NCI-H82 treated with DMSO at 0.1 percent for 48 hours (cell line): ENCODE measurements around the gene ARHGAP10.
"Not testable (repeated sequence)": the region's sequence is repeated elsewhere in the genome, so short reads cannot be mapped to it uniquely, and the experiment has no call there.

Source experiments
- DNase-seq: peaks from one replicate; lab custom pipeline; 2025; ENCODE audit not compliant: unreplicated experiment; lab: John Stamatoyannopoulos, UW

The ARHGAP10 gene

DNA sequence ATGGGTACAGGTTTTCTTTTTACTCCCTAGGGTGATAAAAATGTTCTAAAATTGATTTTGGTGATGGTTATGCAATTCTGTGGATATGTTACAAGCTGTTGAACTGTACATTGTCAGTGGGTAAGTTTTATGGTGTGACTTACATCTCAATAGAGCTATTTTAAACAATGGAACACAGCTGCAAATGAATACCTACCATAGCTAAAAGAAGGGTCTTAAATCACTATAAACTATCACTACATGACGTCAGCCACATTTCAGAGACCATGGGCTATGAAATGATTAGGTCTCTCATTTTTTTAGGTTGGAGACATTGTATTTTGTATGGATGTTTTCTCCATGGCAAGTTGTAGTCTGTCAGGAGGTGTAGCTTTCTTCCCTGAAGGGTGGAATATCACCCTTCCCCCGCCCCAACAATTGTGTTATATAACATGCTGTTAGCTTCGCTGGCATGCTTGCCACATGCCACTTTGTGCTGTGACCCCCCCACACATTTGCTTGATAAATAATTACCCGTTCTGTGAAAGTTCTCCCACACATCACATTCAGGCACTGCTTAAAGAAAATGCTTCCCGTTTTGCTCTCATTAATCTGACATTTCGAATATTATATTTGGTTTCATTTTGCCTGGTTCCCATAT, 159.7 kb downstream of the ARHGAP10 start:
- DNase-seq: no peak

DNA sequence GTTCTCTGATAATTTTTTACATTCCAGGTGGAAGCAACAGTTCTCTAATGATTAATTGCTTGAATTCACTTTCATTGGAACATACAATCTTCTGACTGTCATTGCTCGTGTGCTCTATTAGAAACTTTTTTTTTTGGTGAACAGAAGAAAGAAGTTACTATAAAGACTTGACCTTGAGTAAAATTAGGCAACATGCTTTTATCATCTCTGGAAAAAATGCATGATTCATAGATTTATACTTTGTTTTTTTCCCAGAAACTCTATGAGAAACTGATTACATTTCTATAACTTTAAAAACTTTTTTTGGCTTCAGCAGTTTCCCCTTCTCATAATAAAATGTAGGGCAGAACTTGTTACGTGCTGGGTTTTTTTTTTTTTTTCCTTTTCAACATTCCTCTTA, 167.6 kb downstream of the ARHGAP10 start:
- DNase-seq: no peak

DNA sequence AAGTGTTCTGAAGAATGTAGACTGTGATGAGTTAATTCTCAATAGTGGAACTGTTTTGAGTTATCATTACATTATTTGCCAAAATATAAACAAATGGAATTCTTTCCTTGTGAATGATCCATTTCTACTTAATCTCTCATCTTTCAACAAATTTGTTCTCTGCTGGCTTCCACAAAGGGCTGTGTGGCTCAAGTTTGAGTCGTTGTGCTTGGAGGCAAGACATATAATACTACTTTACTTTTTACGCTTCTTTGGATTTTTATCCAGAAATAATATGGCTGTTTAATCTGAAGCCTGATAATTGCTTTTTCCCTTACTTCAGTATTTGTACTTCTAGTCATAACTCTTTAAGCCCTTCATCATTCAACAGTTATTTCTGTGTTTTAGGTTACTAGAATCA, 169.5 kb downstream of the ARHGAP10 start:
- DNase-seq: no peak

DNA sequence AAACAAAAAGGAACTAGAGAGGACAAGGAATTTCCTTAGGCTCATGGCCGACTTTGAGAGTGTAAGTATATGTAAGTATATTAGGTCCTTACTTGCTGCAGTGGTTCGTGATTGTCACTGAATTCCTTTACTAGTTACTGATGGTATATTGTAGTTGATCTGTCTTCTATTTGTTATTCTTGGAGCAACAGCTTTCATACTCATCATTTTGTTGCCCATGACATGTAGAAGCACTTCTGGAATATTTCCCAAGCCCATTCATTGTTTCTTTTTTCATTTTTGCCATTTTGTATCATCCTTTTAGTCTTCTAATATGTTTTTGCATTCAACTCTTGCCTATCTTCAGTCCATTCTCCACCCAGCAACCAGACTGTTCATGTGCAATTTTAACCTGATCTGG, 170.0 kb downstream of the ARHGAP10 start:
- no peak for DNase-seq

DNA sequence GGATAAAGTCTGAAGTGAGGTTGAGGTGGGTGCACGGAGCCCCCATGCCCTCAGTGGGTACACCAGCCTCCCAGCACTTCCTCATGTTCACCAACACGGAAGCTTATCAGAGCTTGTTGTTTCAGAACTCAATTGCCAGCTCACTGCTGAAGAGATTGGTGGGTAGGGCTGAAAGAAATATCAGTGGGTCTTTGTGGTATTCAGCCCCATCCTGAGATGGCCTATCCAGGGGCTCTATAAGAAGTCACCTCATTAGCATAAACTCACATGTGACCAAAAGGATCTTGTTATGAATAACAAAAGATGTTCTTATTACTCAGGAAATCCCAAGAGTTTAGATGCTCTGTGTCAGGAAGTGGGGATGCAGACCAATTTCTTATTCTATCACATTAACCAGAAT, 177.3 kb downstream of the ARHGAP10 start:
- no peak for DNase-seq

DNA sequence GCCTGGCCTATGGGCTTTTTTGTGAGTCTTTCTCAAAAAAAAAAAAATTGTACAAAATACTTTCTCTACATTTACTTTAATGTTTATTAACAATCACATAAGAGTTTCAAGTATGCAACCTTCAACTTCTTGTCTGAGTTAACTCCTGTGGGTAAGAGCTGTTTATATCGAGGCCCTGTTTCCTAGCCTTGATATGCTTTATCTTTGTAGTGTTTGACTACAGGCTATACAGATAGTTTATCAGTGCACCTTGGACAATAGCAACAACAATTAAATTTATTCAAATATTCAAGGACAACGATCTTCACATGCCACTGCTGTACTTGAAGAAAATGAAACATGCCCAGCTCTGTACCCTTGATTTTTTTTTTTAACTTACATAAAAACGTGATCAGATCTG, 178.4 kb downstream of the ARHGAP10 start:
- DNase-seq: no peak

DNA sequence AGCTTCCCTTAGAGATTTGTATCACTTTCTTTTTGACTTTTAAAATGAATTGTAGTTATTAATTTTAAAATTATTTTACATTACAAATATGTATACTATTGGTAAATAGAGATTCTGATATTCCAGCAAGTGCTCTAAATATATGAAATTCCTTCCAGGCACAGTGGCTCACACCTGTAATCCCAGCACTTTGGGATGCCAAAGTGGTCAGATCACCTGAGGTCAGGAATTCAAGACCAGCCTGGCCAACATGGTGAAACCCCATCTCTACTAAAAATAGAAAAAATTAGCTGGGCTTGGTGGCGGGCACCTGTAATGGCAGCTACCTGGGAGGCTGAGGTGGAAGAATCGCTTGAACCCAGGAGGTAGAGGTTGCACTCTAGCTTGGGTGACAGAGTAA, 180.2 kb downstream of the ARHGAP10 start:
- not testable (repeated sequence) for DNase-seq

DNA sequence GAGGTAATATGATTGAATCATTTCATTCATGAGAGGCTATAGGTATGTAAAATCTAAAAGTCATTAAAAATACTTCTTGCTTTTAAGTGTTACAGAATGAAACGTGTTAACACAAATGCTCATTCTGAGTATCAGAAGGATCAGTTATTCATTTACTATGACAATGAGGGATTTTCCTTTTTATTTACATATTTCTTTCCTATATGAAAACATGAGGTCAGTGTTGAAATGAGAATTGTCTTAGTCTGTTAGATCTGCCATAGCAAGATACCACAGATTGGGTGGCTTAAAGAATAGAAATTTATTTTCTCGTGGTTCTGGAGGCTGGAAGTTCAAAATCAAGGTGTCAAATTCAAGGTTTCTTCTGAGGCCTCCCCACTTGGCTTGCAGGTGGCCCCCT, 181.2 kb downstream of the ARHGAP10 start:
- no peak for DNase-seq

DNA sequence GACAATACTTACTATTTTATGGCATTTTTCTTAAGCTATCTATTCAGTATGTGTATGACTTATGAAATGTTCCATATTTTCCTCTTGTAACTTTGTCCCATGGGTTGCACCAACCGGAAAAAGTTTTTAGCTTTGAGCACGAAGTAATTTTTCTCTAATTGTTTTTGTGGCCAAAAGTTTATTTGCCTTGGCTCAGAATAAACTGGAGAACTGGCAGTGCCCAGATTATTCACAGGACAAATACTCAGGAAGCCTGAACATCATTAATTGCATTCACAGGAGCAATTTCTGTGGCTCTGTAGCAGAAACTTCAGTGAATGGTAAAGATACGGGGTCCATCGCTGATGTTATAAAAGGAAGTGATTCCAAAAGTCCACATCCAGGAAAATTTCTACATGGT, 184.5 kb downstream of the ARHGAP10 start:
- no peak for DNase-seq

DNA sequence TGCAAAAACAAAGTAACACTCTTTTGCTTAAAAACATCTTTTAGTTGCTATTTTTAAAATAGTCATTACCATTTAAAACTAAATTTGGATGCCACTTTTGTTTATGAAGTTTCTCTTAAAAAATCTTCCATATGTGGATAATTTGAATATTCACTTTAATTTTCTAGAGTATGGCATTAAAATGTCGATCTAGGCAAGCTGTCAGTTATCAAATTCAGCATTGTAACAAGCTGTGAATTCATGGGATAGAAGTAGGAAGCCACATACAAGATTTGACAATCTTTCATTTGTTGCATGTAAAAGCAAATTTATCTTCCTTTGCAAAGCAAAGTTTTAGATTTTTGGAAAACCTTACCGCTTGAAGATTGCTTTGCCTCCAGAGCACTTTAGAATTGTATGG, 191.5 kb downstream of the ARHGAP10 start:
- DNase-seq: no peak

DNA sequence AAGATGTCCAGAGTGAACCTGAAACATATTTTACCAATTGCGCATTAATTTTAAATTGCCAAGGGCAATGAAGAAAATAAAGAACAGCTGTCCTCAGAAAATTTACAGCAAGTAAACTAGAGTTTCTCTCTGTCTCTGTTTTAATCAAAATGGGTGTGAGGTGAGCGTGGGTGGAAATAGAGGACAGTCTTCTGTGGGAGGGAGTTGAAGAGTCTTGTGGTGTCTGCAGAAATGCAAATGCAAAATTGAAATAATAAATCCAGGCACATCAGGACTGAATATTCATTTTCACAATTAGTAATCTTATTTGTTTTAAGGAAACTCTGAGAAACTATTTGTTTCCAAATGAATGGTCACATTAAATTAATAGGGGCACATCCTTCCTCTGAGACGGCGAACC, 192.0 kb downstream of the ARHGAP10 start:
- no peak for DNase-seq

DNA sequence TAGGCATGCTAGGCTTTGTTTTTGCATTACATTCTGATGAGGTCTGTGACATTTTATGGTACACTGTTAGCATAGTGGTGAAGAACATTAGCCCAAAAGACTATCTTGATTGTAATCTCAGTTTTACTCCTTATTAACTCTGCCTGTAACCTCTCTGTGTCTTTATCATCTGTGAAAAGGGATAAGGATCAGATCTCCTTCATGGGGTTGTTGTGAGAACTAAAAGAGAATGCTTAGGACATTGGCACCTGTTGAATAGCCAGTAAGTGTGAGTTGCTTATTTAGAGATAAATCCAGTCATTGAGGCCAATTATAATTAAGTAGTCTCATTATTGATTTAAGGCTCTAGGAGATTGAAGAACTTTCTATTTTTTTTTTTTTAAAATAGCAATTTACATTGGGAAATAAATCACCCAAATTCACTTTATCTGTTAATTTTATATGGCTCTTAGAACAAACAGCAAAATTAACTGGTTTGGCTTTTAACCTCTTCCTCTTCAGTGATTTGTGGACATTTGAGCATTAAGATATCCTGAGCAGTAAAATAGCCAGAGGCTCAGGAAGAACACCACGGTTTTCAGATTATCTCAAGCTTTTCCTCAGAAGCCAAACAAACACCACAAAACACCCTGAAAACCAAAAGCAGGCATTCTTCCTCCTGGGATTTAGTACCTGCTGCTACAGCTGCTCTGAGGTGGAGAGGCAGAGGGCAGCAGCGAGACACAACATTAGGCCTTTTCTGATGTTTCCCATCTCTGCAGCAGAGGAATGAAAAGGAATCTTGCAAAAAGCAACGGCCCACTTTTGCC, 192.9 kb downstream of the ARHGAP10 start:
- no peak for DNase-seq

DNA sequence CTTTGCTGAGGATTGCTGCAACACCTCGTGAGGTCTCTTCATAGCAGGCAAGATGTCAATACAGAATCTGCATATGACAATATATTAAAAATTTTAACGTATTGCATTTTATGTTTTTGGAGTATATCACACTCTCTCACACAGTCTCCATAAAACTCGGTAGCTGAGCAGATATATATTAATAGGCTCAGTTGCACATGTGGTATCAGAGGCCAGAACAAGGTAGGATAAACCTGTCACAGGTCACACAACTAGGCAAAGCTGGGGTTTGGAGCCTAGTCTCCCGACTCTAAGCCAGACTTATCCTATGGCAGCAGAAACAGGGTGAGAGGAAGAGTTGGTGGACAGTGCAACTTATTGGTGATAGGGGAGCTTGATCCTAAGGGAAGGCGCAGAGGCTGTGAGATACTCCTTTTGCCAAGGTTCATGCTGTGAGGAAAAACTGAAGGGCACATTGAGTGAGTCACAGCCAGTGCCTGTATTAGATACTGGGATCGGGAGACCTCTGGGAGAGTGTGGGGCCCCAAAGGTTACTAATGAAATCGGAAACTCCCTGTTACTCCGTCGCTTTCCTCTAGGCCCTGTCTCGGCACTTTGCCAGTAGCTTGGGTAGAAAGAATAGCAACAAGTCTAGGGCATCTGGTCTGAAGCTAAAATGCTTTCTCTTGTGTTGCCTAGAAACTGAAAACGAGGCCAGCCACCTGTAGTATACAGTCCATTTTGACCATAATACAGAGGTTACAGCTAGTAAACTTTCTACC, 195.7 kb downstream of the ARHGAP10 start:
- no peak for DNase-seq

DNA sequence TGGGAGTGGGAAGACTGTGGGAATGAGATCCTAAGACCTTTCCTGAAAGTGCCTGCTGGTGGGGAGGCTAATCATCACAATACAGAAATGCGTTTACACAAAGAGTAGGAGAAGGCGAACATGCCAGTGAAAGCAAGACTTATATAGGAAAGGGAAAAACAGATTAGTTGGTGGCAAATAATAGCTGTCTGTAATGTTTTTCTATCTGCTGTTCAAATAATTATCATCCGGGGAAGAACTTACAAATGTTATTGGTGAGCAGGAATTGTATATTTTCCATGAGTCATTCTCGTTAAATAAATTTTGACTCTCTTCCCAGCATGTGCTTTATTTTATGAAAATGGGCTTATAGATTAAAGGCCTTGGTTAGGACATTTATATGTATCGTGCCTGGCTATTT, 196.5 kb downstream of the ARHGAP10 start:
- DNase-seq: no peak

DNA sequence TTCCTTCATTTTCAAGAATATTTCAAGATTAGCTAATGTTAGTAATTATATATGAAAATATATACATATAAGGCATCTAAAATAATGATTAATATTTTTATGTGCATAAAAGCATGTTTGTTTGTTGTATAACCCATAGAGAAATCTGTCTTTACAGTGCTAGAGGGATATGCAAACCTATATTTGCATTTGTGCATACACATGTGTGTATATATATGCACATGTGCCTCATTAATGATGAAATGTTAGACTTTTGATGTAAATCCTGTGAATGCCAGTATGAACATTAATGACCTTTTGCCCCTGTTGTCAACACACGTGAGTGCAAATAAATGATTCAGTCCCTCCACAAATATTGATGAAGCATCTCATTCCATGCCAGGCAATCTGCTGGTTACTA, 197.9 kb downstream of the ARHGAP10 start:
- no peak for DNase-seq

DNA sequence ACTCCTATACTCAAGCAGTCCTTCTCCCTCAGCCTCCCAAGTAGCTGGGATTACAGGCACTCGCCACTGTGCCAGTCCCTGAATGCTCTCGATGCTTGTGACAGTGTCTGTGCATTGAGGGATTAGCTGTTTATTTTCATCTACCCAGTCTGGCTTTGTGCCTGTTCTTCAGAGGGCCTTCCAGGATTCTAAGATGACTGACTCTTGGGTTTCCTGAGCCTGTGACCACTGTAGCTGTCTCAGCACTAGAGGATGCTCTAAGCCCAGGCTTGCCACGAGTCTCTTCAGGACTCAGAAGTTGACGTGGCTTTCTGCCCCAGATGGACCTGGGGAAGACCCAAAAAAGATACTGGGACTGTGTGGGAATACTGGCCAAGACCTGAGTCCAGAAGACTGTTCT, 201.4 kb downstream of the ARHGAP10 start:
- no peak for DNase-seq

DNA sequence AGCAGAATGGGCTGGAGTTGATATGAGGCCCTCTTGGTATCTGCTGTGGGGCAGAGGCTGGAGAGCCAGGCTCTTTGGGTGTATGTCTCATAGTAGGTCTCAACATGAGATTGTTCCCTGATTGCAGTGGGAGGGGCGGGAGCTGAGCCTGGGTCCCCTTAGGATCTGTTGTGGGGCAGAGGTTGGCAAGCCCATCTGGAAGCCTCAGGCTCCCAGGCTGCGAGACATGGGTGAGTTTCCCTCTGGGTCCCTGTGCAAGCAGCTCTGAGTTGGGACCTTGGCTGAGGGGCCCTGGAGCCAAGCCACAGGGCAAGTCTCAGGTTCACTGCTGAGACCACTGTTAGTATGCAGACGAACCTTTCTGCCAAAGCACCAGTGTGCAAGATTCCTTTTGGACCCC, 201.9 kb downstream of the ARHGAP10 start:
- no peak for DNase-seq

DNA sequence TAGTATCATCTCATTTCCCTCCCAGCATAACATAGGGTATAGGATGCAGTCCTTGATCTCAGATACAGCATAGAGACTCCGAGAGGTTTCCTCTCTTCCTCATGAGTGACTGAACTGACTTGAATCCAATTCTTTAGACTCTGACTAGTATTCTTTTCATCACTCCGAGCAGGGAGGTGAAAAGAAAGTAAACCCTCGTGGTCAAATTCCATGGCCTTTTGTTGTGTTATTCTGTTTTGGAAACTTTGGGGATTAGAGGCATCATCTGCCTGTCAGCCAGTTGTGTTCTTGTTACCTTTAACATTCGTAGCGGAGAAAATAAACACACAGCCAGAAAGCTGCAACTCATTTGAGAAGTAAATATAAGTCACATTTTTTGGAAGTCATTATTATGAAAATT, 206.6 kb downstream of the ARHGAP10 start:
- DNase-seq: no peak

DNA sequence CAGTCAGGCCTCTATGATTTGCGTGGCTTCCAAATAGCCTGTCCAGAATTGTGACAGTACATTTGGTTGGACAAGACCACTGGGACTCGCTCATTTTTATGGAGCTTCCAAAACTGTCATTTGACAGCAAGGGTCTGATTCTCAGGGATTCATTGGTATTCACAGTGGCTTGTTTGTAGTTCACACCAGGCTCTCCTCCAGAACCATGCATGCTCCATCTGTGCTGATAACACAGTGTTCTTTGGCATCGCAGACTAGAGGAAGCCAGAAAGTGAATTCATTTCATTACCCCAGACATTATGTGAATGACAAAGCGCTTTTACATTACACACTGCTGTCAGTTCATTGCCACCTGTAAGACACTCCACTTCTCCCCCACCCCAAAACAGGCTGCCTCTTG, 208.3 kb downstream of the ARHGAP10 start:
- no peak for DNase-seq

DNA sequence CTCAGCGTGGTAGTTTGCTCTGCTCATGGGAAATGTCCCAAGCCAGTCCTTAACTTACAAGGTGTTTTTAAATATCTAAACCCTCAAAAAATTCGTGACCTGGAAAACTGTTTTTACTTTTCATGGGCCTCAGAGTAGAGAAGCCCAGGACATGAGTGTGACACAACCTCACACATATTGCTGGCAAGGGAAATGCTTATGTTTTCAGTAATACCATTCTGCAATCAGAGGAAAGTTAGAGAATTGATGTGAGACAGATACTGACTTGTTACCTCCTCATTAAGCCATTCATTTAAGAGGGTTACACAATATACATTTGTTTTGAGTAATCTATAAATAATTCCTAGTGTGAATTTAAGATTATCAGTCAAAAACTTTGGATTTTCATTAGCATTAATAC, 209.5 kb downstream of the ARHGAP10 start:
- no peak for DNase-seq

DNA sequence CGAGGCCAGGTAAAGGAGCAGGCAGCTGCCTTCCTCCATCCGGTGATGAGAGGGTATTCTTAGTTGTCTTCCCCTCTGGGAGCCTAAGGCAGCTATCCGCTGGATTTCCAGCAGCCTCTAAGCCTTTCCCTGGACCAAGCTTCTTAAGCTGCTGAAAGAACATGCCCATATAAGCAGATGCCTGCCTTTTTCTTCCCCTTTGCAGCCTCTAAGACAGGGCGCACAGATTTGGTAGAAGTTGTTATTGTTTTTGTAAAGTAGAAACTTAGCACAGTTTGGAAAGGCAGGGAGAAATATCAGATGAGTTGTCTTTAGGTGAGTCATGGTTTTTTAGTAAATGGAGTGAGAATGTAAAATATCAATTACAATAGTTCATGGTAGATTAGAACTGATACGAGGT, 210.8 kb downstream of the ARHGAP10 start:
- no peak for DNase-seq

DNA sequence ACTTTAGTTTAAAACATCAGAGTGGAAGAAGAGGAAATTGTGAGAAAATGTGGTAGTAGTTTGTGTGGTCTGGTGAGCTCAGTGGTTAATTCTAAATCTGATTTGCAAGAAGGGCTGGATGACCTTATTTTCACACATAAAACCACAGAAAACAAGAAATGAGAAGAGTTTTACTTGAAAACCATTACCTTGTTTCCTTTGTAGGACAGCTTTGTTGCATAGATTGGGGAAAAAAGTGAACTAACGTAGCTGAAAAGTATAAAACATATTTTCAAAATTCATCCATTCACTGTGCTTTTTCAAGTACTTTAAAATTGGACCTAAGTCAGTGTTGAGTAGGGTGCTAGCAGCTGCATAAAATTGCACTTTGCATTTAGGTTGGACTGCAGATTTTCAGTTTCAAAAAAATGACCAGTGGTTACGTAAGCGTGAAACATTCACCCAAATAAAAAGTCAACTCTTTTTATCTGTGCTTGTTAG, 211.3 kb downstream of the ARHGAP10 start:
- no peak for DNase-seq
